ENCODE results near the gene DFFB.

DNA sequence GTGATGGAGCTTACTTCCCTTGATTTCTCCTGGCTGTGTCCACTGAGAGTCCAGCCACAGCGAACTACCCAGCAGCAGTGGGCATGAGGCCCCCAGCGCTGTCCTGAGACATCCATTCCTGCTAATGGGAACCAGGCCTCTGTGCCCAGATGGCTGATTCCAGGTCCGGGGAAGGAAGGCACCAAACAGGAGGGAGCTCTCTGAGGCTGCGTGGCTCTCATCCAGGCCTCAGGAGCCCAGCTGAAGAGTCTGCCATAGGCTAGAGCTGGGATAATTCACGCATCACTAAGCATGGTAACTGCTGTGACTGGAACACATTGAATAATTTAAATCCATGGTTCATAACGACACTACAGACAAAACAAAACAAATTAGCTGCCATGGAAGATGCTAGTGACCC, 36.3 kb upstream of the DFFB start:
- TF ChIP-seq, protein P1, sequence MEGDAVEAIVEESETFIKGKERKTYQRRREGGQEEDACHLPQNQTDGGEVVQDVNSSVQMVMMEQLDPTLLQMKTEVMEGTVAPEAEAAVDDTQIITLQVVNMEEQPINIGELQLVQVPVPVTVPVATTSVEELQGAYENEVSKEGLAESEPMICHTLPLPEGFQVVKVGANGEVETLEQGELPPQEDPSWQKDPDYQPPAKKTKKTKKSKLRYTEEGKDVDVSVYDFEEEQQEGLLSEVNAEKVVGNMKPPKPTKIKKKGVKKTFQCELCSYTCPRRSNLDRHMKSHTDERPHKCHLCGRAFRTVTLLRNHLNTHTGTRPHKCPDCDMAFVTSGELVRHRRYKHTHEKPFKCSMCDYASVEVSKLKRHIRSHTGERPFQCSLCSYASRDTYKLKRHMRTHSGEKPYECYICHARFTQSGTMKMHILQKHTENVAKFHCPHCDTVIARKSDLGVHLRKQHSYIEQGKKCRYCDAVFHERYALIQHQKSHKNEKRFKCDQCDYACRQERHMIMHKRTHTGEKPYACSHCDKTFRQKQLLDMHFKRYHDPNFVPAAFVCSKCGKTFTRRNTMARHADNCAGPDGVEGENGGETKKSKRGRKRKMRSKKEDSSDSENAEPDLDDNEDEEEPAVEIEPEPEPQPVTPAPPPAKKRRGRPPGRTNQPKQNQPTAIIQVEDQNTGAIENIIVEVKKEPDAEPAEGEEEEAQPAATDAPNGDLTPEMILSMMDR (IDR thresholded peaks at IDR 0.05): no peak
- TF ChIP-seq POLR2A (IDR thresholded peaks at IDR 0.05): no peak

Measured in esophagus squamous epithelium (tissue), 4 donors.